Lower lobe of right lung (tissue), 2 donors: ENCODE results near the gene SH2D6. TPM values are rescaled to one million over a fixed set of nuclear protein-coding genes. Genes with fewer than 3 reads are reported as not detected.

ENCODE experiments used
- ATAC-seq, 2 donors: fragments of 200-7000 bp; cut with Tn5 transposase; one replicate each; pipeline ENCODE4 v1.9.1; 2020 to 2022; ENCODE audit warnings: mild to moderate bottlenecking in 2 of 2, moderate library complexity in 2 of 2
- DNase-seq: peaks from one replicate; pipeline ENCODE4 v3.0.0-alpha.2; 2020
- H3K27ac ChIP-seq: fragments of 200-600 bp; one replicate; pipeline ENCODE4 v1.8.0; 2022
- H3K27me3 ChIP-seq: fragments of 200-600 bp; one replicate; pipeline ENCODE4 v1.8.0; 2022; ENCODE audit warnings: low read depth
- H3K36me3 ChIP-seq: fragments of 200-600 bp; one replicate; pipeline ENCODE4 v1.8.0; 2022; ENCODE audit warnings: mild to moderate bottlenecking
- H3K4me1 ChIP-seq: fragments of 200-600 bp; one replicate; pipeline ENCODE4 v1.8.0; 2022
- H3K4me3 ChIP-seq: fragments of 200-600 bp; one replicate; pipeline ENCODE4 v1.8.0; 2022; ENCODE audit warnings: mild to moderate bottlenecking
- H3K9me3 ChIP-seq: fragments of 200-600 bp; one replicate; pipeline ENCODE4 v1.8.0; 2022
- intact Hi-C: fragments of 100-400 bp; cut with DNase I; formaldehyde crosslinking; loops from one replicate; pipeline ENCODE4 v1.11.0; 2022
- total RNA-seq: library from RNA; stranded (reverse); fragmentation: NEBNext Ultra II Directional; extraction: Animal tissue kit (Norgen Biotek cat#: 25700); gene quantifications from one replicate; pipeline ENCODE4 v1.2.1, GENCODE V29; 2021
- TF ChIP-seq, protein P1 (sequence below): fragments of 200-600 bp; IDR thresholded peaks from one replicate; pipeline ENCODE4 v1.8.0; 2022; ENCODE audit warnings: antibody characterized with exemption, mild to moderate bottlenecking
- donor health status: DM: no; HTN: yes; CAD: no; lungs with severe emphysema.

SH2D6 gene
- total RNA-seq, 1 donor from 2014 or later = 0.97 TPM

DNA sequence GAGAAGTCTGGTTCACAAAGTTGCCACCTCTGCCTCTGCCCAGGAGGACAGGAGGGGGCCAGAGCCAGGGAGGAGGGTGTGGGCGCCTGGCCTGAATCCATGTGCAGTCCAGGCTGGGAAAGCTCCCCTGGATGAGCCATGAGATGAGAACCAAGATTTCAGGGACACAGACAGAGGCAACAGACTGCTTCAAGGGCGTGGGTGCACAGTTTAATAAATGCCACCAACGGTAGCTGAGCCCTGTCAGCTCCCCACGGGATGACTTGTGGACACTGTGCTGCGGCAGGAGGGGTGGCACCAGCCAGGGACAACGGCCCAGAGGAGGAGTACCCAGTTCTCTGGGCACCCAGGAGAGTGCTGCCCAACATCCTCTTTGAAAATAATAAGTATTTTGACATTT is 23.5 kb upstream of the SH2D6 start:
- ATAC-seq = no peak
- Histone ChIP-seq H3K27me3 (no peaks in the 10 kb centered on the region), H3K9me3 (no peaks in the 10 kb centered on the region), H3K27ac (no peak overlapping the region), H3K4me1 (peaks cover 14% of the 10 kb centered on the region), H3K36me3 (peaks cover 80% of the 10 kb centered on the region), H3K4me3 (no peak overlapping the region)
- intact Hi-C loops = no loop called here
- no peak for DNase-seq
- TF ChIP-seq, protein P1, sequence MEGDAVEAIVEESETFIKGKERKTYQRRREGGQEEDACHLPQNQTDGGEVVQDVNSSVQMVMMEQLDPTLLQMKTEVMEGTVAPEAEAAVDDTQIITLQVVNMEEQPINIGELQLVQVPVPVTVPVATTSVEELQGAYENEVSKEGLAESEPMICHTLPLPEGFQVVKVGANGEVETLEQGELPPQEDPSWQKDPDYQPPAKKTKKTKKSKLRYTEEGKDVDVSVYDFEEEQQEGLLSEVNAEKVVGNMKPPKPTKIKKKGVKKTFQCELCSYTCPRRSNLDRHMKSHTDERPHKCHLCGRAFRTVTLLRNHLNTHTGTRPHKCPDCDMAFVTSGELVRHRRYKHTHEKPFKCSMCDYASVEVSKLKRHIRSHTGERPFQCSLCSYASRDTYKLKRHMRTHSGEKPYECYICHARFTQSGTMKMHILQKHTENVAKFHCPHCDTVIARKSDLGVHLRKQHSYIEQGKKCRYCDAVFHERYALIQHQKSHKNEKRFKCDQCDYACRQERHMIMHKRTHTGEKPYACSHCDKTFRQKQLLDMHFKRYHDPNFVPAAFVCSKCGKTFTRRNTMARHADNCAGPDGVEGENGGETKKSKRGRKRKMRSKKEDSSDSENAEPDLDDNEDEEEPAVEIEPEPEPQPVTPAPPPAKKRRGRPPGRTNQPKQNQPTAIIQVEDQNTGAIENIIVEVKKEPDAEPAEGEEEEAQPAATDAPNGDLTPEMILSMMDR = no peak

- intact Hi-C loops = no loop called here
- ATAC-seq (no peak), DNase-seq (no peak)
- peak overlapping the region; percentile 38 for H3K27ac ChIP-seq
- TF ChIP-seq, protein P1 = no peak
- peaks cover 14% of the 10 kb centered on the region for H3K4me1 ChIP-seq
- no peaks in the 10 kb centered on the region for H3K27me3 ChIP-seq
- H3K36me3 ChIP-seq = peaks cover 80% of the 10 kb centered on the region
- no peaks in the 10 kb centered on the region for H3K9me3 ChIP-seq
- H3K4me3 ChIP-seq = no peak overlapping the region
Observed at GRCh38 chr2:85395912-85396475, 22.5 kb upstream of the SH2D6 start.

- TF ChIP-seq, protein P1 = no peak
- DNase-seq = no peak
- H3K36me3 ChIP-seq = peaks cover 80% of the 10 kb centered on the region
- no peaks in the 10 kb centered on the region for H3K9me3 ChIP-seq
- H3K27me3 ChIP-seq = no peaks in the 10 kb centered on the region
- no peak for ATAC-seq
- H3K27ac ChIP-seq = peak overlapping the region; percentile 38
- H3K4me1 ChIP-seq = peaks cover 14% of the 10 kb centered on the region
- no peak overlapping the region for H3K4me3 ChIP-seq
- intact Hi-C loops = no loop called here
Observed at GRCh38 chr2:85396531-85397470, 21.7 kb upstream of the SH2D6 start.

DNA sequence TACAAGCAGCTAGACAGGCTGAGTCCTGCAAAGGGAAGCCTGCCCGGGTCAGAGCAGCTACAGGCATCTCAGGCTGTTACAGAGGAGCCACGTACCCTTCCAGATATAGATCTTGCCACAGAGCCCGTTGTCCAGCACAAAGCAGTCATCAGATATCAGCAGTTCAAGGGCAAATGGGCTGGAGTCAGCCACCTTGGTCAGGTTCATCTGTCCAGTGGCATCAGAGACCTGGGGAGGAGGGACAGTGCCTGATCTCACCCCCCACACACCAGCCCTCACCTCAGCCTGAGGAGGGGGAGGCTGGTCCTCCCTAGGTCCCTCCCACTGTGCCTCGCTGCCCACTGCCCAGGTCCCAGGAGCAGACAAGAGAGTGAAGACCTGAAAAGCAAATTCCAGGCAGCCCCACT is 20.6 kb upstream of the SH2D6 start:
- Histone ChIP-seq H3K4me1 (peaks cover 21% of the 10 kb centered on the region), H3K27ac (peak overlapping the region; percentile 38), H3K36me3 (peaks cover 75% of the 10 kb centered on the region), H3K9me3 (no peaks in the 10 kb centered on the region), H3K4me3 (no peak overlapping the region), H3K27me3 (no peaks in the 10 kb centered on the region)
- intact Hi-C loops = no loop called here
- DNase-seq (no peak), ATAC-seq (no peak)
- TF ChIP-seq, protein P1 = no peak

DNA sequence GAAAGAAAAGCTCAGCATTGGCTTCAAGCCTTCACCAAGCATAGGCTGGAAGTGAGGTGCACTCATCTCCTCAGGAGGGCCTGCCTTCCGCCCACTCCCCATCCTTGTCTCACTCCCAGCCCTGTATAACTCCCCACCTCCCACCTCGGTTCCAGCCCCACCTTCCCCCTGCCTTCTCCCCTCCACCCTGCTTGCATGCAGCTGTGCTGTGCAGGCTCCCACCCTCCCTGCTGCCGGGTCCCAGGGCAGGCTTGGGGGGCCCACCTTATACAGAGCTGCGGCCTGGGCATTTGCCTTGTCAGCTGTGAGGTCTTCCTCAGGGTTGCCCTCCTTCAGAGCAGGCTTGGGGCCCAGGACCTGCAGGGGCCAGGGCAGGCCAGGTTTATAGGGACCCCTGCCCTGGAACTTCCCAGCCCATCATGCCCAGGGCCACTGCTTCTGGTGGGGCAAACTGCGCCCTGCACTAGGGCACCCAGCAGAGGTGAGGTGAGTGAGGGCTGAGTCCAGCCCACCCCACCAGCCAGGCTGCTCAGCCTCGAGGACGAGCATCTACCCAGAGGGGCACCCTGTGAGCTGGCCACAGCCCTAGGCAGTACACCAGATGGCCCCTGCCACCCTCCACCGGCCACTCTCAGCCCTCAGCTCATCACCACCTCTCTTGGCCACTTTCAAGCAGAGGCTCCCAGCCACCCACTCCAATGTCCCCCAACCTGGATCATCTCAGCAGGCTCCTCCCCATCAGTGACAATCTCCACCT is 19.9 kb upstream of the SH2D6 start:
- no peaks in the 10 kb centered on the region for H3K27me3 ChIP-seq
- intact Hi-C loops = no loop called here
- no peak overlapping the region for H3K27ac ChIP-seq
- no peak for DNase-seq
- H3K36me3 ChIP-seq = peaks cover 69% of the 10 kb centered on the region
- peaks cover 21% of the 10 kb centered on the region for H3K4me1 ChIP-seq
- TF ChIP-seq, protein P1 = no peak
- ATAC-seq = peak in 1 of 2 donors; percentile 9
- H3K4me3 ChIP-seq = no peak overlapping the region
- no peaks in the 10 kb centered on the region for H3K9me3 ChIP-seq
